ENCODE results near the gene CLCNKA. TPM values are rescaled to one million over a fixed set of nuclear protein-coding genes. Genes with fewer than 3 reads are reported as not detected.
"Not testable (repeated sequence)": the region's sequence is repeated elsewhere in the genome, so short reads cannot be mapped to it uniquely, and the experiment has no call there.

The CLCNKA gene
- total RNA-seq, 1 experiment from 2014 or later: 1.5 TPM

- peaks cover 3% of the 10 kb centered on the region for H3K4me1 Mint-ChIP-seq
- H3K4me3 Mint-ChIP-seq: no peak overlapping the region
- DNase-seq (ENCODE audit: low spot score): no peak
- H3K36me3 Mint-ChIP-seq: no peaks in the 10 kb centered on the region
- ATAC-seq: no peak
- ChIA-PET POLR2A (no interaction called here), CTCF (interaction anchor here (2.3 kb wide), 1 partner anchor 57 kb away, joined by 8 read pairs; no protein-coding TSS in a partner anchor)
- H3K27me3 Mint-ChIP-seq (ENCODE audit: low read depth): peaks cover 4% of the 10 kb centered on the region; the same call in 1 of the 2 replicates
- TF ChIP-seq, protein P1, sequence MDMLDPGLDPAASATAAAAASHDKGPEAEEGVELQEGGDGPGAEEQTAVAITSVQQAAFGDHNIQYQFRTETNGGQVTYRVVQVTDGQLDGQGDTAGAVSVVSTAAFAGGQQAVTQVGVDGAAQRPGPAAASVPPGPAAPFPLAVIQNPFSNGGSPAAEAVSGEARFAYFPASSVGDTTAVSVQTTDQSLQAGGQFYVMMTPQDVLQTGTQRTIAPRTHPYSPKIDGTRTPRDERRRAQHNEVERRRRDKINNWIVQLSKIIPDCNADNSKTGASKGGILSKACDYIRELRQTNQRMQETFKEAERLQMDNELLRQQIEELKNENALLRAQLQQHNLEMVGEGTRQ (CRISPR knock-in tag; IDR thresholded peaks at IDR 0.05): no peak
- TF ChIP-seq, protein P2, sequence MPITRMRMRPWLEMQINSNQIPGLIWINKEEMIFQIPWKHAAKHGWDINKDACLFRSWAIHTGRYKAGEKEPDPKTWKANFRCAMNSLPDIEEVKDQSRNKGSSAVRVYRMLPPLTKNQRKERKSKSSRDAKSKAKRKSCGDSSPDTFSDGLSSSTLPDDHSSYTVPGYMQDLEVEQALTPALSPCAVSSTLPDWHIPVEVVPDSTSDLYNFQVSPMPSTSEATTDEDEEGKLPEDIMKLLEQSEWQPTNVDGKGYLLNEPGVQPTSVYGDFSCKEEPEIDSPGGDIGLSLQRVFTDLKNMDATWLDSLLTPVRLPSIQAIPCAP (CRISPR knock-in tag; IDR thresholded peaks at IDR 0.05): no peak
- TF ChIP-seq MLX (CRISPR knock-in tag; IDR thresholded peaks at IDR 0.05): no peak
- TF ChIP-seq ETV6 (CRISPR knock-in tag; IDR thresholded peaks at IDR 0.05): no peak
- TF ChIP-seq ELF4 (CRISPR knock-in tag; IDR thresholded peaks at IDR 0.05; ENCODE audit: low read depth): no peak
- no peak for TF ChIP-seq NFYB (CRISPR knock-in tag; conservative IDR thresholded peaks at IDR 0.05; ENCODE audit: low read depth)
- TF ChIP-seq ZNF671 (CRISPR knock-in tag; IDR thresholded peaks at IDR 0.05): no peak
- no peak for TF ChIP-seq MYBL2 (CRISPR knock-in tag; IDR thresholded peaks at IDR 0.05)
- TF ChIP-seq, protein P3, sequence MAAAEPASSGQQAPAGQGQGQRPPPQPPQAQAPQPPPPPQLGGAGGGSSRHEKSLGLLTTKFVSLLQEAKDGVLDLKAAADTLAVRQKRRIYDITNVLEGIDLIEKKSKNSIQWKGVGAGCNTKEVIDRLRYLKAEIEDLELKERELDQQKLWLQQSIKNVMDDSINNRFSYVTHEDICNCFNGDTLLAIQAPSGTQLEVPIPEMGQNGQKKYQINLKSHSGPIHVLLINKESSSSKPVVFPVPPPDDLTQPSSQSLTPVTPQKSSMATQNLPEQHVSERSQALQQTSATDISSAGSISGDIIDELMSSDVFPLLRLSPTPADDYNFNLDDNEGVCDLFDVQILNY (CRISPR knock-in tag; IDR thresholded peaks at IDR 0.05): no peak
- TF ChIP-seq, protein P4, sequence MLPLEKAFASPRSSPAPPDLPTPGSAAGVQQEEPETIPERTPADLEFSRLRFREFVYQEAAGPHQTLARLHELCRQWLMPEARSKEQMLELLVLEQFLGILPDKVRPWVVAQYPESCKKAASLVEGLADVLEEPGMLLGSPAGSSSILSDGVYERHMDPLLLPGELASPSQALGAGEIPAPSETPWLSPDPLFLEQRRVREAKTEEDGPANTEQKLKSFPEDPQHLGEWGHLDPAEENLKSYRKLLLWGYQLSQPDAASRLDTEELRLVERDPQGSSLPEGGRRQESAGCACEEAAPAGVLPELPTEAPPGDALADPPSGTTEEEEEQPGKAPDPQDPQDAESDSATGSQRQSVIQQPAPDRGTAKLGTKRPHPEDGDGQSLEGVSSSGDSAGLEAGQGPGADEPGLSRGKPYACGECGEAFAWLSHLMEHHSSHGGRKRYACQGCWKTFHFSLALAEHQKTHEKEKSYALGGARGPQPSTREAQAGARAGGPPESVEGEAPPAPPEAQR (CRISPR knock-in tag; IDR thresholded peaks at IDR 0.05): no peak
- no peak for TF ChIP-seq ATF3 (CRISPR knock-in tag; conservative IDR thresholded peaks at IDR 0.05)
- TF ChIP-seq NR2C2 (CRISPR knock-in tag; IDR thresholded peaks at IDR 0.05): no peak
- H3K9me3 Mint-ChIP-seq: no peaks in the 10 kb centered on the region
- no peak overlapping the region for H3K27ac Mint-ChIP-seq
Measured at GRCh38 chr1:15998929-15999328, 22.9 kb upstream of the CLCNKA start.

DNA sequence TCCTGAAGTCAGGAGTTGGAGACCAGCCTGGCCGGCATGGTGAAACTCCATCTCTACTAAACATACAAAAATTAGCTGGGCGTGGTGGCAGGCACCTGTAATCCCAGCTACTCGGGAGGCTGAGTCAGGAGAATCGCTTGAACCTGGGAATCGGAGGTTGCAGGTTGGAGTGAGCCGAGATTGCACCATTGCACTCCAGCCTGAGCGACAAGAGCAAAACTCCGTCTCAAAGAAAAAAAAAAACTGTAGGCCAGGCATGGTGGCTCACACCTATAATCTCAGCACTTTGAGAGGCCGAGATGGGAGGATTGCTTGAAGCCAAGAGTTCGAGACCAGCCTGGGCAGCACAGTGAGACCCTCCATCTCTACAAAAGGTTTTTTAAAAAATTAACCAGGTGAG lies 20.6 kb upstream of the CLCNKA start:
- H3K4me1 Mint-ChIP-seq; POLR2A ChIA-PET; H3K36me3 Mint-ChIP-seq; H3K27me3 Mint-ChIP-seq (ENCODE audit: low read depth); H3K27ac Mint-ChIP-seq; H3K4me3 Mint-ChIP-seq; ATAC-seq; H3K9me3 Mint-ChIP-seq; DNase-seq (ENCODE audit: low spot score): not testable (repeated sequence)
- peak; percentile 15; the same call in 1 of the 2 replicates for TF ChIP-seq ZNF121 (CRISPR knock-in tag; IDR thresholded peaks at IDR 0.05)
- CTCF ChIA-PET: interaction anchor here (2.5 kb wide), 1 partner anchor 54 kb away, joined by 6 read pairs; no protein-coding TSS in a partner anchor

DNA sequence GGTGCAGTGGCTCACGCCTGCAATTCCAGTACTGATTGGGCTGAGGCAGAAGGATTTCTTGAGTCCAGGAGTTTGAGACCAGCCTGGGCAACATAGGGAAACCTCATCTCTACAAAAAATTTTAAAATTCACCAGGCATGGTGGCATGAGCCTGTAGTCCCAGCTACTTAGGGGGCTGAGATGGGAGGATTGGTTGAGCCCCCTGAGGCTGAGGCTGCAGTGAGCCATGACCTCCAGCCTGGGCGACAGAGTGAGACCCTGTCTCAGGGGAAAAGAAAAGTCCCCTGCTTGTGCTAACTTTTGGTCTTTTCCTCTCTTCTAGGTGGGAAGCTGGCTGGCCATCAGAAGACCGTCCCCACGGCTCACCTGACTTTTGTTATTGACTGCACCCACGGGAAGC lies 16.2 kb upstream of the CLCNKA start:
- DNase-seq (ENCODE audit: low spot score) (no peak), ATAC-seq (no peak)
- H3K9me3 Mint-ChIP-seq: no peaks in the 10 kb centered on the region
- ChIA-PET CTCF (interaction anchor here (0.7 to 2.6 kb wide), 4 partner anchors 20 to 213 kb away, joined by 3 to 9 read pairs (median 6); partner anchors contain the start of gene FAM131C), POLR2A (interaction anchor here (0.6 kb wide), 1 partner anchor 220 kb away, joined by 4 read pairs; no protein-coding TSS in a partner anchor)
- H3K36me3 Mint-ChIP-seq: no peaks in the 10 kb centered on the region
- H3K27ac Mint-ChIP-seq: no peak overlapping the region; the same call in 1 of the 2 replicates
- peaks cover 9% of the 10 kb centered on the region for H3K4me1 Mint-ChIP-seq
- no peaks in the 10 kb centered on the region for H3K27me3 Mint-ChIP-seq (ENCODE audit: low read depth)
- H3K4me3 Mint-ChIP-seq: no peak overlapping the region
- TF ChIP-seq, protein P5, sequence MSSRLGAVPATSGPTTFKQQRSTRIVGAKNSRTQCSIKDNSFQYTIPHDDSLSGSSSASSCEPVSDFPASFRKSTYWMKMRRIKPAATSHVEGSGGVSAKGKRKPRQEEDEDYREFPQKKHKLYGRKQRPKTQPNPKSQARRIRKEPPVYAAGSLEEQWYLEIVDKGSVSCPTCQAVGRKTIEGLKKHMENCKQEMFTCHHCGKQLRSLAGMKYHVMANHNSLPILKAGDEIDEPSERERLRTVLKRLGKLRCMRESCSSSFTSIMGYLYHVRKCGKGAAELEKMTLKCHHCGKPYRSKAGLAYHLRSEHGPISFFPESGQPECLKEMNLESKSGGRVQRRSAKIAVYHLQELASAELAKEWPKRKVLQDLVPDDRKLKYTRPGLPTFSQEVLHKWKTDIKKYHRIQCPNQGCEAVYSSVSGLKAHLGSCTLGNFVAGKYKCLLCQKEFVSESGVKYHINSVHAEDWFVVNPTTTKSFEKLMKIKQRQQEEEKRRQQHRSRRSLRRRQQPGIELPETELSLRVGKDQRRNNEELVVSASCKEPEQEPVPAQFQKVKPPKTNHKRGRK (CRISPR knock-in tag; IDR thresholded peaks at IDR 0.05; ENCODE audit: borderline replicate concordance): no peak
- TF ChIP-seq ARID4B (CRISPR knock-in tag; IDR thresholded peaks at IDR 0.05; ENCODE audit: borderline replicate concordance): no peak
- no peak for TF ChIP-seq CDX4 (CRISPR knock-in tag; IDR thresholded peaks at IDR 0.05; ENCODE audit: borderline replicate concordance)
- no peak for TF ChIP-seq GABPB1 (CRISPR knock-in tag; IDR thresholded peaks at IDR 0.05)
